GM18907 (cell line): Measurements from ENCODE around the gene APBA2.

ENCODE experiments used
- ATAC-seq: cut with Tn5 transposase; IDR thresholded peaks from one replicate; pipeline ENCODE4 v1.9.1; 2021; ENCODE audit warnings: mild to moderate bottlenecking, moderate library complexity; ENCODE audit not compliant: unreplicated experiment

Gene APBA2

DNA sequence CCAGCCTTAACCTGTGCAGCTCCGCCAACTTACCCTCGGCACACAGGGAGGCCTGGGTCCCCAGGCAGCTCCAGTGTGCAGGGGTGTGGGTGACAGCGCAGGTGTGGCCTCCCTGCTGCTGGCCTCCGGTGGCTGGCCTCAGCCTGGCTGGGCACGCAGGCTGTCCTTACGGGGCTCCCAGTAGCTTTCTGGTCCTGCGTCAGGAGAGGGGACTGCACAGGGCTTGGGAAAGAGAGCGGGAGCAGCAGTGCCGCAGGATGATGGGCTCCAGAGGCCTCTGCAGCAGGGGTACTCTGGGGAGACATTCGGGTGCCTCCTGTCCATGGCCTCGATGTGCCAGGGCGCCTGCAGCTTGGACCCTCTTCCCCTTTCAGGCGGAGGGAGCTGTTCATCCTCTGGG lies 9.4 kb downstream of the APBA2 start:
- no peak for ATAC-seq

DNA sequence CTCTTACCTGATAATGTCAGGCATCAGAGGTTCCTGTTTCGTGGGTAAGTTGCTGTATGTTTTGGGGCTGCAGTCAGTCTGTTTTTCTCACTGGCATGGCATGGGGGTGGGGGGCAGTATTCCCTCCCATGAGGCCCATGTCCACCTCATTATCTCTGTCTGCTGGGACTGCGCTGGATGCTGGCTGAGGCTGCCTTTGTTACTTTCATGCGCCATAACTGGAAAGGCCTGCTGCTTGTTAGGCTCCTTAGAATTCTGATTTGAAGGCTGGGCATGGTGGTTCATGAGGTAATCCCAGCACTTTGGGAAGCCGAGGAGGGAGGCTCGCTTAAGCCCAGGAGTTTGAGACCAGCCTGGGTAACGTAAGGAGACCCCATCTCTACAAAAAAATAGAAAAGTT lies 9.8 kb downstream of the APBA2 start:
- no peak for ATAC-seq

DNA sequence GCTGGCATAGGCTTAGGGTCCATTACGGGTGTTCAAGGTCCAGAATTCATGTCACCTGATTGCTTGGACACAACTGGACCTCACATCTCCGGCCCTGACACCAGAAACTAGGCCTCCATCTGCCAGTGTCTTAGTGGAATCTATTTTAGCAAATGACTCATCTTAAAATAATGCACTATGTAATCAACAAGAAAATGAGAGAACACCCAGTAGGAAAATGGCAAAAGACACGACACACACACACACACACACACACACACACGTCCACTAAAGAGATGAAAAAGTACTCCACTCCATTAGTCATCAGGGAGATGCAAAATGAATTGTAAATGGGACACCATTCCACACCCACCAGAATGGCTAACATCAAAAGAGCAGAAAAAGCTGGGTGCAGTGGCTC lies 11.2 kb downstream of the APBA2 start:
- no peak for ATAC-seq

DNA sequence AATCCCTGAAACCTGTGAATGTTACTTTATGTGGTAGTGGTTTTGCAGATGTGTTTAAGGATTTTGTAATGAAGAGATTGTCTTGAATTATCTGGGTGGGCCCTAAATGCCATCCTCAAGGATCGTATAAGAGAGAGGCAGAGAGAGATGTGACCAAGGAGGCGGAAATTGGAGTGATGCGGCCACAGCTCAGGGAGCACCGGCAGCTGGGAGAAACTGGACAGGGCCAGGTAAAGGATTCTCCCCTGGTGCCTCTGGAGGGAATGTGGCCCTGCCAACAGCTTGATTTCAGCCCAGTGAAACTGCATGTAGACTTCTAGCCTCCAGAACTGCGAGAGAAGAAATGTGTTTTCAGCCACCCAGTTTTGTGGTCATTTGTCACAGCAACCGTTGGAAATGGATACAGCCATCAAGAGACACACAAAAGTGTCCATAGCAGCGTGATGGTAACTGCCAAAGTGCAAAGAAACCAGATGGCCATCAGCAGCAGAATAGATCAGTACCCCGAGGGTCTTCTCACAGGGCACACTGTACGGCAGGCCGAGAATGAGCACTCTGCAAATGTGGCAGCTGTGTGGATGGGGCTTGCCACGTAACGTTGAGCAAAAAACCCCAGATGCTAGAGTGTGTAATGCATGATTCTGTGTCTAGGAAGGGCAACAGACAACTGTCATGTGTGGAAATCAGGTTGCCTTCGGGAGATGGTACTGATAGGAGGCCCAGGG lies 12.2 kb downstream of the APBA2 start:
- ATAC-seq: no peak

DNA sequence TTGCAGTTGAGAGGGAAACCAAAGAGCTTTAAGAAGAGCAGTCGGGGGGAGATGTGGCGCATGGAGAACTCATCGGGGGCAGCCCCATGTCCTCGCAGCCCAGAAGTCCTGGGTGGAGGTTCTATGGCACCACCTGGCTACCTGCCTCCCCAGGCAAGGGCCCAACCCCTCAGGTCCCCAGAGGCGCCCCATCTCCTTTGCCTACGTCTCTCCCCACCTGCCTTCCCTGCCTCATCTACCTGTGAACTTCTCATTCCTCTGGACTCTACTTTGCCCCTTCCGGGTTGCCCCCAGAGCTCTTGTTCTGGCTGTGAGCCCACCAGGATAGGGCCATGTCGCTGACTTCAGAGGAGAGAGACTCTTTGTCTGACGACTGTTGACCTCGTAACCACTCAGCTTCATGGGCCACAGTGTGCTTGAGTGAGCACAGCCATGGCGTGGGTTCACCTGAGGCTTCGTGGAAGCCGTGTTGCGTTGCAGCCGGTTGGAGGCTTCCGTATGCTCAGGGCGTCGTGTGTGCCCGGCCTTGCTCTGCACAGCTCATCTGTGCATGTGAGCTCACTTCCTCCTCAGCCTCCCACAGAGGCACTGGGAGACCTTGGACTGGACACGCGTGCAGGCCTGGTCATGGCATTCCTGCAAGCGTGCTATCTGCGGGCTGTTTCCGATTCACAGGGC lies 13.4 kb downstream of the APBA2 start:
- no peak for ATAC-seq

DNA sequence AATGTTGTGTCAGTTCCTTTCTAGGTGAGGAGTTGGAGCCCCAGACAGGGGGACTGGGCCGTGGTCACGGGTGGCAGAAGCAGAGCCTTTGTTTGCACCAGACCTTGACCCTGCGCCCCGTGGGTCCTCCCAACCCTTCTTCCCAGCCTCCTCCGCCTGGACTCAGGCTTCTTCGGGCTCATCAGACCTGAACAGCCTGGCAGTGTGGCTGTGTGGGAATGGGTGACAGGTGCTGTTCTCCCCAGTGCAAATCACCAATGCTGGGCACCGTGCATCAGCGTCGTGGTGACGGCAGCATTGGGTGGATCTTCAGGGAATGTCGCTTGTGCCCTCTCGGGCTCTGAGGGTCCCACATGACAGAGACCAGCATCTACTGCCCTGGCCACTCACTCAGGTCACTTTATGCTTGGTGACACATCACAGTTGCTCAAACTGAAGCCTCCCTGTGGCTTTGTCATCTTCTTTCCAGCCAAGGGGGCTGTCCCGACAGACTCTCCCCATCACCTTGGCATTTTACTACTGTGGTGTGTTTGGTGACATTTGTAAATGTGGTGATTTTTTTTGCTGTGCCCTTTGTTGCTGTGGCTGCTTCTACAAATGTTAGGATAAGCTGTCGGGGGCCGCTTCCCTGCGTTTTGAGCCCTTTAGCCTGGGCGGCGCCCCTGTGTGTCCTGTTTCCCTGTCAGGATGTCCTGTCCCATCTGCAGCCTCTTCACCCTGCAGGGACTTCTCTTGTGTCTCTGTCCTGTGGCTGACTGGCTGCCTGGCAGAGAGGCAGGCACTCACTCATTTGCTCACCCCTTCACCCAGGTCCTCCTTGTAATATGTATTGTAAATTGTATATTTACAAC lies 14.5 kb downstream of the APBA2 start:
- ATAC-seq: no peak

DNA sequence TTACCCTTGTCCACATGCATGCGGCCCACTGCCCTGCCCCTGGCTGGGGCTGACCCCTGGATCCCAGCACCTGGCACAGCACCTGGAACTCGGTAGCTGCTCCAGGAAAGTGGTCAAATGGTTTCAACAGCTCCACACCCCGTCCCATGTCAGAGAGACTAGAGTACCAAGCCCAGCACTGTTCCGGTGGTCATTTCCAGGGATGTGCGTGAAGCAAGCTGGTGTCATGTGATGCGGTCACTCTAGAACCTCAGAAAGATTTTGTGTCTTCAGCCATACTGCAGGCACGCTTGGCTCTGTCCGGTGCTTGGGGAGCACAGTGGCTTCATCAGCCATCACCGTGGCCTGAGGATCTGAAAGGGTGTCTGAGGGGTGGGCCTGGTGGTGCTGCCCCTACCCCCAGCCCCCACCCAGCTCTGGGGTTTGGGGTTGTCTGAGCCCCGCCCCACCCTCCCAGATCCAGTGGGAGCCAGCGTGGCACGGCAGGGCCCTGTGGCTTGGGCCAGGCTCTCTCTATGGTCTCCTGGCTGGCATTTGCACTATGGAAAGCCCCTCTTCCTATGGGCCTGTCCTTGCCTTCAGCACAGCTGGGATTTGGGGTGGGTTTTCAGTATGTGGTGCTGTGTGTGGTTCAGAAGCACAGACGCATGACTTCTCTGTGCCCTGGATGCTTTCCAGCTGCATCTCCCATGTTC lies 15.3 kb downstream of the APBA2 start:
- no peak for ATAC-seq

DNA sequence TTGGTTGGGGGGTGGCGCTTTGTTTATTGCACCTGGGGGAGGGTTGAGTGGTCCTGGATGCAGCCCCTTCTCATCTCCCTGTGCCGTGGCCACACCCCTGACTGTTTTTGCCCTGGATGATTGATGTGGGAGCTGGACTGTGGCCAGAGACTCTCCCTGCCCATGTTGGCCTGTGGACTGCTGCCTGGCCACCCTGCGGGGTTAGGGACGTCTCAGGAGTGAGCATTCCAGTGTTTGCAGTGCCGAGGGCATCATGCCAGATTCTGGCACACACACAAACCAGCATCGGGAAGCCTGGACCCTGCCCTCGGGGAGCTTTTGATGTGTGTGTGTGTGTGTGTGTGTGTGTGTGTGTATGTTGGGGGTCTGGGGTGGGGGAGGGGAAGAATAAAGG lies 15.8 kb downstream of the APBA2 start:
- ATAC-seq: no peak

DNA sequence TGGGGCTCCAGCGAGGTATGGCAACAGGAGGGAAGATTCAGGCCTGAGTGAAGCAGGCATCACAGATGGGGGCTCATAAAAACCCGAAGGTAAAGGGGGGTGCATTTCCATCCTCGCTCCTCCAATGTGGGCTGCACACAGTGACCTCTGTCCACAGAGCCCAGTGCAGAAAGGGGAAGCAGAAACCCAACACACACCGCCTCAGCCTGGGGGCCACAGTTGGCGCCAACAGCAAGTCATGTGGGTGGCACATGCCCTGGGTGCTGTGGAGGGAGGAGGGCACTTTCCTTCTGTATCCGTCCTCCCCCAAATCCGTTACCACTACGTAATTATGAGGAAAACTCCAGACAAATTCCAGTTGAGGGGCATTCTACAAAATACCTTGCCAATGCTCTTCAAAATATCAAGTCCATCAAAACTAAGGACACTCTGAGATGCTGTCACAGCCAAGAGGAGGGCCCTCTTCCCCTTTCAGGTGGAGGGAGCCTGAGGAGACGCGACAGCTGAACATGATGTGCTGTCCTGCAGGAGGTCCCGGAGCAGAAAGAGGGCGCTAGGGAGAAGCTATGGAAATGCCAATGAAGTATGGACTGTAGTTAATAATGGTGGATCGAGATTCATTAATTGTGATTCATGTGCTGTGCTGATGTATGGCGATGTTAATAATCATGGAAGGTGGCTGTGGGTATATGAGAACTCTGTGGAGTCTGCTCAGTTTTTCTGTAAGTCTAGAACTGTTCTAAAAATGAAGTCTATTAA lies 16.4 kb downstream of the APBA2 start:
- ATAC-seq: no peak

DNA sequence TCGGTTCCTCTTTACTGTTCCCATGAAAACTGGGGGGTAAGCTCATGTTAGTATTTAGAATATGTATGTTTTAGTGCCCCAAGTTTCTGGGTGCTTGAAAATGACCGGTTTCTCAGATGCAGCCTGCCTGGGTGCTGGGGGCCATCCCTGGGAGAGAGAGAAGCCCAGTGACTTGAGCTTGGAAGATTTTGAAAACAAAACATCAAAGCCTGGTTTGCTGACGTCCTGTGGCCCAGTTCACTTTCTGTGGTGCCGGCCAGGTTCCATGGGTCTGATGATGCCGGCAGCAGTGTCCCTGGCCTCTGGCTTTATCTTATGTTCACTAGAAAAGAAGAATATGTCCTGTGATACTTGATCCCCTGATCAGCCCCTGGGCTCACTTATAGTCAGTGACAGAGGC lies 17.1 kb downstream of the APBA2 start:
- no peak for ATAC-seq

DNA sequence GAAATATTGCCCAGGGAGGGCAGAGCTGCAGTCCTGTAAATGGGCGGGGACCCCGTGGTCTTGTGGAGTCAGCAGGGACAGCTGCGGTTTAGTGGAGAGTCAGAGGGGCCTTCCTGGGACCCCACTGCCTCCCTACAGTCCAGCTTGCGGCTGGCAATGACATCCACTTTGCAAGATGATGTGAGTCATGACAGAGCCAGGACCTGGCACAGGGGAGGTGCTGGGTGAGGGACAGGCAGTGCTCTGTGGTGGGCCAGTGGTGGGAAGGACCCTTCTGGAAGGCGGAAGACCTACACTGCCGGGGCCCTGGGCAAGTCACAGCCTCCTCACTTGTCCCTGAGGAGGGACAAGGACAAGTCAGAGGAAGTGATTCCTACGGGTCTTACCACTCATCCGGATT lies 17.8 kb downstream of the APBA2 start:
- no peak for ATAC-seq

DNA sequence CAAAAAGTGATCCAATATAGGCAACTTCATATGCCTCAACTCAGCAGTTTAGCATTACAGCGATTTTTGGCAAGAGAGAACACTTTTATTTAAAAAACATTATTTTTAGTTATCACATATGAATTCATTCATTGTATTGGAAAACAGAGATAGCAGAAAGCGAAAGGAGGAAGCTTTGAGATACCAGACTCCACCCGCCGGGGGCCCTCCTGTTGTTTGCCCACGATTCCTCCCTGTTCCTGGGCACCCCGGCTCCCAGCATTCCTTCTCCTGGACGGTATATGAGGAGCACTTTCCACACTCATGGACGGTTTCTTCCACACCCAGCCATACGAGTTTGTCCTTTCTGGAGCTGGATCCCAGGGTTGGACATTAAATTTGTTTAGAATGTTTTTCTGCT lies 18.2 kb downstream of the APBA2 start:
- no peak for ATAC-seq

DNA sequence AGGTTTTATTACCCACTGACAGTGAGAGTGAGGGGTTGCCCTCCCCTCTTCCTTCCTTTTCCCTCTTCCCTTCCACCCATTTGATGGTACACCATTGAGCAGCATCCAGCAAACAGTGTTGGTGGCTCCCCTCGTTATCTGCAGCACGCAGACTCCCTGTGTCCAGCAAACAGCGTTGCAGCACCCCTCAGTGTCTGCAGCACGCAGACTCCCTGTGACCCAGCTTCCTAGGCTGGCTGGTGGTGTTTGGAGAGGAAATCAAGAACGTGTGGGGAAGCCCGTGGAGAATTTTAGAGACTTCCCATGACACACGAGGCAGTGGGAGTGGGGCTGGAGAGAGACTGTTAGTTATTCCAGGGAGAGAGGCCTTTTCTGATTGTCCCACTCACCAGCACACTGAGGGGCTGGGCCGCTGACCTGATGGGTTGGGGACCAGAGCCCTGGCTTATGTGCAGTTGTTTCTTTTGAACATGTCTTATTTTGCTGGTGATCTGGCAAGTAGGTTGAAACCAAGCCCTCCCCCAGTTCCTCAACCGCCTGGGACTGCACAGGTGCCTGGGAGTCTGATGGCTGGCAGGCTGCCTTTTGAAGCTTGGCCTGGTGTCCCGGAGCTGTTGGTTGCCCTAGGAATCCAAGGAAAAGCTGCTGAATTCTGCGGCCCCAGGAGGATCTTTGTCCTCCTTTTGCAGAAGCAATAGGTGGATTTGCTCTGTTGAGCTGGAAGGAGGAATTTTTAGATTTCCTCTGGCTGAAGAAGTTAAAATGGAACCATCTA lies 19.0 kb downstream of the APBA2 start:
- no peak for ATAC-seq

DNA sequence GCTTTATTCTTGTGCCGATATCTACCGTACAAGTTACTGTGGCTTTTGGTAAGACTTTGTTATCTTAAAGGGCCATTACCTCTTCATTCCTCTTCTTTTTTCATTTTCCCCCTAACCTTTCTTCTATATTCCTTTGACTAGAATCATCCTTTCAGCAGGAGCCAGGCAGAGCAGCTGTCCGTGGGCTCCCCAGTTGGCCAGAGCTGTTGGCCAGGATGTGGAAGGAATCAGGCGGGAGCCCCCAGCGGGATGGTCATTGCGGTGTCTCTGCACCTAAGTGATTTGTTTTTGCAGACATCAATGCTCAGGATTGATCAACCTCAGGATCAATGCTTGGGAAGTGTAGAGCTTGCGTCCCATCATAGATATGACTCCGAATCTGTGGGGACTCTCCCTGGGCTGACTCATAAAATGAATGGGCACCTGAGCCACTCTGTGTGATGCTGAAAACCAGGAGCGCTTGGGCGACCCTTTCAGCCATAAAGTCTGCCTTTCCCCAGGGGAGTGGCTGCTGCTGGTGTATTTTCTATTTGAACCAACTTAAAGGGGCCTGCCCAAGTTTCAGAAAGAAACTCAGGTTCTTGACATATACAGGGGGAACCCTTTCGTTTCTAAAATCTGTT lies 21.7 kb downstream of the APBA2 start:
- no peak for ATAC-seq

DNA sequence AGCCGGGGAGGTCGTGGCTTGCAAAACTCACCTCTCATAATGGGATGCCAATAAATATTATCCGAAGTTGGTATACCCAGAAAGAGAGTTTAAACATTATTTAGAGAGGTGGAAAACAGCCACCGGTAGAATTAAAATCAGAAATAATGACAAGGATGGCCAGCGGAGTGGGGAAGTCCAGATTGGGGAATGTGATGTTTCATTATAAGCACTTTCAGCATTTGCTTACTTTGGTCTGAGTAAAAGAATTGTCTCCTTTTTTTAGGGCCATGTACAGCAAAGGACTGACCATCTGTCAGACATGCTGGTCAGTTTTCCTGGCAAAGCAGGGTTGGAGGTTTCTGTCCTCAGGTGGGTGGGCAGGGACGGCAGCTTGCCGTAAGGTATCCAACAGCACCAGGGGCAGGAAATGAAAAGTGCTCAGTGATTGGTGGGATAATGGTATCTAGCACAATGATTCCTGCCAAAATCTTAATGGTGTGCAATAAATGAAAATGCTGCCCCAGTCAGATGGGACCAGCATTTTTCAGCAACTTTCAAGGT lies 24.3 kb downstream of the APBA2 start:
- ATAC-seq: no peak

DNA sequence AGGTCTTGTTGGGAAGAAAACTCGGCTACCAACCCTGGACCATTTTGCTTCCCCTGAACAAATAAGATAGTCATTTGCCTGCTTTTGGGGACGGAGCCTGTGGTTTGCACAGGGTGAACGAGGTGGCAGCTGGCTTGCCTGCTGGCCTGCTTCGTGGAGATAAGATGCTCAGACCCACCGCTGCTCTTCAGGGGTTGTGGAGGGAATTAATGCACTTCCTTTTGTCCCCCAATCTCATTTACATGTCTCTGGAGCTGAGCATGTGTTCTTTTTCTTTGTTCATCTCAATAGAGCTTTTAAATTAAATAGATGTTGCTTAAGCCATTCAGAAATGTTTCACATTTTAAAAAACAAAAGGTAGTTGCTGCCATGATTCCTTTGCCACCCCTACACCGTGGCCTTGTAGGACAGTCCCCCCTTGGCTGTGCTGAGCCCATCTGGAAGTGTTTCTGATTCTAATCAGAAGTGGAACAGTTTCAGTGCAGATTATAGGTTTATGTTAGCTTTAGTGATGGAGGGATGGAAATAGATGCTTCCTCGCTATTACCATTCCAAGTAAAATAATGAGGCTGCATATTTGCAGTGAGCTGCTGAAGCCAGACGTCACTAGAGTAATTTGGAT lies 25.6 kb downstream of the APBA2 start:
- no peak for ATAC-seq

DNA sequence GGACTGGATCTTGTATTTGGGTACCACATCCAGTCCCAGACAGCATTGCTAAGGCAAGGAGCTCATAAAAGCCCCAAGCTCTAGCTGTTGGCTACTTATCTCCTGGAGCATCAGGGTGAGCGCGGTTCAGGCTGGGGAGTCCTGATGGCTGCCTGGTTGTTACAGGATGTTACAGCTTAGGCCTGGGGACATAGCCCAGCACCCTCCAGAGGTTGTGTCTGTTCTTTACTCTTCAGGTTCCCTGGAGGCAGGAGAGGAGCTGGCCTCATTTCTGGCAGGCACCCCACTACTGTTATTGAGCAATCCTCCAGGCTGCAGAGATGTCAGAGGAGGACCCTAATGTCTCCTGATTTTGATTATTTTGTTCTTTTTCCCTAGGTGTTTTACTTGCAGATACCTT lies 26.6 kb downstream of the APBA2 start:
- no peak for ATAC-seq

DNA sequence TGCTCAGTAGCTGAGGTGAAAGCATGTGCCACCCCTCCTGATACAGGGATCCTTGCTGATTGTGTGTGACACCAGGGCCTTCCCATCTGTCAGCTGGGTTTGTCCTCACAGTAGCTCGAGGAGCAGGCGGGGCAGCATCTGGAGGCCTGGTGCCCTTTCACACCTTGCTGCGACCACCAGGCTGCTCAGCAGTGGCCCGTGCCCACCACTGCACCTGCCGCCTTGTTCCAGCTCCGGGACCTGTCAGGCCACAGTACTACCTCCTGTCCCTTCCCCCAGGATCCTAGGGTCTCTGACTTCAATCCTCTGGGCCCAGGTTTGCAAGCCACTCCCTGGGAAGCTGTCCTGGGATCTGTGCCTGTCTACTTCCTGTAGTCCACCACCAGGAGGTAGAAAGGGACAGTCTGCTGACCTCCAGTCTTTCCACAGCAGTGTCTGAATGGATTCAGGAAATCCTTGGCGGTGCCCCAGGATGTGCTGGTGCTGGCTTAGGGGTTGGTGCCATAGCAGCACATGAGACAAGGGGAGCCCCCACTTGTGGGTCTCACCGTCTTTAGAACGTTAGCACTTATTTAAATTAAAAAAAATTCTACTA lies 27.5 kb downstream of the APBA2 start:
- no peak for ATAC-seq
